HL-60 (cell line): ENCODE measurements around the gene SIX4.

ENCODE experiments used
- GABPA ChIP-seq: IDR thresholded peaks from 2 replicates; pipeline ENCODE4 v1.6.1; 2012; ENCODE audit warnings: low read depth
- POLR2AphosphoS5 ChIP-seq: IDR thresholded peaks from 2 replicates; pipeline ENCODE4 v1.6.1; 2012; ENCODE audit warnings: low read depth
- REST ChIP-seq: IDR thresholded peaks from 2 replicates; pipeline ENCODE4 v1.6.1; 2012; ENCODE audit warnings: low read depth; ENCODE audit not compliant: insufficient replicate concordance
- SPI1 ChIP-seq: IDR thresholded peaks from 2 replicates; pipeline ENCODE4 v1.6.1; 2012; ENCODE audit warnings: low read depth, mild to moderate bottlenecking, borderline replicate concordance
- TF ChIP-seq, protein P1 (sequence below): IDR thresholded peaks from one replicate; pipeline ENCODE4 v1.5.1; 2011; ENCODE audit warnings: low read length, control low read depth, inconsistent platforms; ENCODE audit not compliant: insufficient read depth

GRCh38 chr14:60773558-60773957 is 49.4 kb upstream of the SIX4 start:
- TF ChIP-seq, protein P1, sequence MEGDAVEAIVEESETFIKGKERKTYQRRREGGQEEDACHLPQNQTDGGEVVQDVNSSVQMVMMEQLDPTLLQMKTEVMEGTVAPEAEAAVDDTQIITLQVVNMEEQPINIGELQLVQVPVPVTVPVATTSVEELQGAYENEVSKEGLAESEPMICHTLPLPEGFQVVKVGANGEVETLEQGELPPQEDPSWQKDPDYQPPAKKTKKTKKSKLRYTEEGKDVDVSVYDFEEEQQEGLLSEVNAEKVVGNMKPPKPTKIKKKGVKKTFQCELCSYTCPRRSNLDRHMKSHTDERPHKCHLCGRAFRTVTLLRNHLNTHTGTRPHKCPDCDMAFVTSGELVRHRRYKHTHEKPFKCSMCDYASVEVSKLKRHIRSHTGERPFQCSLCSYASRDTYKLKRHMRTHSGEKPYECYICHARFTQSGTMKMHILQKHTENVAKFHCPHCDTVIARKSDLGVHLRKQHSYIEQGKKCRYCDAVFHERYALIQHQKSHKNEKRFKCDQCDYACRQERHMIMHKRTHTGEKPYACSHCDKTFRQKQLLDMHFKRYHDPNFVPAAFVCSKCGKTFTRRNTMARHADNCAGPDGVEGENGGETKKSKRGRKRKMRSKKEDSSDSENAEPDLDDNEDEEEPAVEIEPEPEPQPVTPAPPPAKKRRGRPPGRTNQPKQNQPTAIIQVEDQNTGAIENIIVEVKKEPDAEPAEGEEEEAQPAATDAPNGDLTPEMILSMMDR: no peak
- TF ChIP-seq GABPA: no peak
- no peak for TF ChIP-seq REST
- TF ChIP-seq POLR2AphosphoS5: no peak
- no peak for TF ChIP-seq SPI1
